Hepatocyte (in vitro differentiated cells): ENCODE data around the gene DPP10.

Experiments
- EZH2 ChIP-seq: fragments of 200-600 bp; sonication (generic); IDR thresholded peaks from 2 replicates; pipeline ENCODE4 v1.6.1; 2016; ENCODE audit warnings: antibody characterized with exemption, mild to moderate bottlenecking, borderline replicate concordance
- TF ChIP-seq, protein P1 (sequence below): fragments of 200-600 bp; sonication (generic); IDR thresholded peaks from 2 replicates; pipeline ENCODE4 v1.5.1; 2016; ENCODE audit warnings: antibody characterized with exemption, mild to moderate bottlenecking; ENCODE audit not compliant: poor library complexity

DNA sequence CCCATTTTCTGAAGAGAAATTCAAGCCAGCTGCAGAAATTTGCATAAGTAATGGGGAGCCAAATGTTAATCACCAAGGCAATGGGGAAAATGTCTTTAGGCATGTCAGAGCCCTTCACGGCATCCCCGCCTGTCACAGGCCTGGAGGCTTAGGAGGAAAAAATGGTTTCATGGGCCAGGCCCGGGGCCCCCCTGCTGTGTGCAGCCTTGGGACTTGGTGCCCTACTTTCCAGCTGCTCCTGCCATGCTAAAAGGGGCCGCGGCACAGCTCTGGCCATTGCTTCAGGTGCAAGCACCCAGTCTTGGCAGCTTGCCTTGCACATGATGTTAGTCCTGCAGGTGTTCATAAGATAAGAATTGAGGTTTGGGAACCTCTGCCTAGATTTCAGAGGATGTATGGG is 1235.7 kb downstream of the DPP10 start:
- TF ChIP-seq, protein P1, sequence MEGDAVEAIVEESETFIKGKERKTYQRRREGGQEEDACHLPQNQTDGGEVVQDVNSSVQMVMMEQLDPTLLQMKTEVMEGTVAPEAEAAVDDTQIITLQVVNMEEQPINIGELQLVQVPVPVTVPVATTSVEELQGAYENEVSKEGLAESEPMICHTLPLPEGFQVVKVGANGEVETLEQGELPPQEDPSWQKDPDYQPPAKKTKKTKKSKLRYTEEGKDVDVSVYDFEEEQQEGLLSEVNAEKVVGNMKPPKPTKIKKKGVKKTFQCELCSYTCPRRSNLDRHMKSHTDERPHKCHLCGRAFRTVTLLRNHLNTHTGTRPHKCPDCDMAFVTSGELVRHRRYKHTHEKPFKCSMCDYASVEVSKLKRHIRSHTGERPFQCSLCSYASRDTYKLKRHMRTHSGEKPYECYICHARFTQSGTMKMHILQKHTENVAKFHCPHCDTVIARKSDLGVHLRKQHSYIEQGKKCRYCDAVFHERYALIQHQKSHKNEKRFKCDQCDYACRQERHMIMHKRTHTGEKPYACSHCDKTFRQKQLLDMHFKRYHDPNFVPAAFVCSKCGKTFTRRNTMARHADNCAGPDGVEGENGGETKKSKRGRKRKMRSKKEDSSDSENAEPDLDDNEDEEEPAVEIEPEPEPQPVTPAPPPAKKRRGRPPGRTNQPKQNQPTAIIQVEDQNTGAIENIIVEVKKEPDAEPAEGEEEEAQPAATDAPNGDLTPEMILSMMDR = no peak
- TF ChIP-seq EZH2 = no peak
